HepG2 (cell line): ENCODE measurements around the gene SPN. TPM values are rescaled to one million over a fixed set of nuclear protein-coding genes. Genes with fewer than 3 reads are reported as not detected.

Experiments used
- ATAC-seq: fragments of 200-7000 bp; cut with Tn5 transposase; 3 replicates; pipeline ENCODE4 v1.9.1; 2020; ENCODE audit warnings: mild to moderate bottlenecking, moderate library complexity
- BruUV-seq: library from RNA; stranded (reverse); fragments of 400-500 nt; replicated peaks from 2 replicates; lab custom pipeline; 2021; lab: Mats Ljungman, UMichigan
- CTCF ChIA-PET: fragments of 300-600 bp; formaldehyde crosslinking; extraction: SDS; loops from one replicate; lab custom pipeline; 2021; ENCODE audit warnings: low total read pairs, inconsistent platforms, low intra/inter-chr PET ratio; lab: Yijun Ruan, JAX
- POLR2A ChIA-PET: fragments of 350-600 bp; sonication (Branson Sonifier 250); formaldehyde crosslinking; loops from one replicate; lab custom pipeline; 2020; ENCODE audit warnings: antibody characterized with exemption, inconsistent platforms; lab: Yijun Ruan, JAX
- DNase-seq: peaks from one replicate; pipeline ENCODE4 v3.0.0-alpha.2; 2015; ENCODE audit warnings: low spot score
- FAIRE-seq: peaks from 3 replicates; lab custom pipeline; 2011; peaks lifted over from hg19 to GRCh38; lab: Jason Lieb, UNC
- H2AFZ ChIP-seq: one replicate; pipeline ENCODE4 v1.6.1; 2011; ENCODE audit warnings: low read length, inconsistent platforms
- H3K27ac ChIP-seq: fragments of 300-600 bp; 3 replicates; pipeline ENCODE4 v1.8.0; 2011; ENCODE audit warnings: mixed run types, mild to moderate bottlenecking, mixed read lengths, low read length, inconsistent platforms; ENCODE audit not compliant: insufficient read depth; ENCODE audit errors: extremely low read length
- H3K27me3 ChIP-seq, 2 experiments: fragments of 200-600 bp in 1 of 2; 2 replicates in 1 of 2; 3 replicates in 1 of 2; pipeline versions ENCODE4 v1.6.0 to v1.8.0; 2011; ENCODE audit warnings: low read length in 2 of 2, mild to moderate bottlenecking in 2 of 2, moderate library complexity in 2 of 2, inconsistent platforms in 1 of 2; ENCODE audit not compliant: insufficient read depth in 2 of 2, control insufficient read depth in 1 of 2
- H3K36me3 ChIP-seq, 2 experiments: fragments of 200-600 bp in 1 of 2; replicated peaks in 1 of 2; 2 replicates in 1 of 2; 3 replicates in 1 of 2; pipeline versions ENCODE4 v1.5.1 to v1.8.0; 2011; ENCODE audit warnings: low read length in 2 of 2, inconsistent platforms in 1 of 2; ENCODE audit not compliant: insufficient read depth in 2 of 2, control insufficient read depth in 1 of 2
- H3K4me1 ChIP-seq: 2 replicates; pipeline ENCODE4 v1.5.1; 2012; ENCODE audit warnings: low read length, inconsistent platforms; ENCODE audit not compliant: insufficient read depth
- H3K4me2 ChIP-seq: 2 replicates; pipeline ENCODE4 v1.6.0; 2011; ENCODE audit warnings: low read depth, low read length, inconsistent platforms
- H3K4me3 ChIP-seq, 3 experiments: fragments of 200-600 bp in 1 of 3; sonication (generic), shearing (Covaris generic) in 1 of 3; replicated peaks in 1 of 3; 2 replicates each; pipeline ENCODE4 v1.5.1; 2011 to 2016; ENCODE audit warnings: low read length in 3 of 3, inconsistent platforms in 2 of 3, low read depth in 2 of 3, mild to moderate bottlenecking in 2 of 3, control low read depth in 1 of 3, mixed read lengths in 1 of 3; ENCODE audit not compliant: insufficient read depth in 1 of 3
- H3K79me2 ChIP-seq: one replicate; pipeline ENCODE4 v1.6.1; 2011; ENCODE audit warnings: low read length, inconsistent platforms; ENCODE audit not compliant: insufficient read depth
- H3K9ac ChIP-seq: 2 replicates; pipeline ENCODE4 v1.6.0; 2011; ENCODE audit warnings: mild to moderate bottlenecking, low read depth, low read length, inconsistent platforms; ENCODE audit not compliant: insufficient read depth
- H3K9me3 ChIP-seq: 2 replicates; pipeline ENCODE4 v1.5.1; 2012; ENCODE audit warnings: mild to moderate bottlenecking, low read length
- H4K20me1 ChIP-seq: 2 replicates; pipeline ENCODE4 v1.6.0; 2011; ENCODE audit warnings: inconsistent platforms, mild to moderate bottlenecking, low read length, moderate library complexity; ENCODE audit not compliant: insufficient read depth
- CEBPG ChIP-seq: IDR thresholded peaks from 2 replicates; pipeline ENCODE4 v1.6.1; 2016
- ERF ChIP-seq: IDR thresholded peaks from 2 replicates; pipeline ENCODE4 v1.6.1; 2018; ENCODE audit warnings: missing biosample characterization, missing genetic modification reagents
- FOXJ3 ChIP-seq: sonication (generic); formaldehyde crosslinking; IDR thresholded peaks from 2 replicates; pipeline ENCODE4 v1.4.0; 2020; ENCODE audit warnings: missing genetic modification reagents, mild to moderate bottlenecking, borderline replicate concordance
- HNF4A ChIP-seq: sonication (generic); formaldehyde crosslinking; IDR thresholded peaks from 2 replicates; pipeline ENCODE4 v1.4.0; 2020; ENCODE audit warnings: missing genetic modification reagents
- KLF13 ChIP-seq: sonication (generic); formaldehyde crosslinking; IDR thresholded peaks from 2 replicates; pipeline ENCODE4 v1.4.0; 2020; ENCODE audit warnings: mild to moderate bottlenecking, missing genetic modification reagents
- MEIS1 ChIP-seq: sonication (generic); formaldehyde crosslinking; IDR thresholded peaks from 2 replicates; pipeline ENCODE4 v1.9.0; 2021; ENCODE audit warnings: mild to moderate bottlenecking, missing genetic modification reagents, moderate library complexity, borderline replicate concordance
- NFYC ChIP-seq: IDR thresholded peaks from 2 replicates; pipeline ENCODE4 v1.6.1; 2016; ENCODE audit warnings: missing genetic modification reagents, missing compliant biosample characterization
- PCBP1 ChIP-seq: fragments of 200-400 bp; formaldehyde crosslinking; IDR thresholded peaks from 2 replicates; pipeline ENCODE4 v1.6.1; 2017; ENCODE audit warnings: mild to moderate bottlenecking, low read depth, low read length, borderline replicate concordance
- RAD21 ChIP-seq: fragments of 450-650 bp; formaldehyde crosslinking; IDR thresholded peaks from 2 replicates; pipeline ENCODE4 v1.5.0; 2020; ENCODE audit warnings: mild to moderate bottlenecking
- TOE1 ChIP-seq: sonication (generic); formaldehyde crosslinking; IDR thresholded peaks from 2 replicates; pipeline ENCODE4 v1.4.0; 2020; ENCODE audit warnings: mild to moderate bottlenecking, missing genetic modification reagents
- YEATS4 ChIP-seq: sonication (generic); formaldehyde crosslinking; IDR thresholded peaks from 2 replicates; pipeline ENCODE4 v1.4.0; 2020; ENCODE audit warnings: missing genetic modification reagents, borderline replicate concordance
- ZMYM2 ChIP-seq: sonication (generic); formaldehyde crosslinking; IDR thresholded peaks from 2 replicates; pipeline ENCODE4 v1.8.0; 2022; ENCODE audit warnings: mild to moderate bottlenecking, missing genetic modification reagents
- ZNF335 ChIP-seq: sonication (generic); formaldehyde crosslinking; IDR thresholded peaks from 2 replicates; pipeline ENCODE4 v1.4.0; 2020; ENCODE audit warnings: missing genetic modification reagents
- ZNF672 ChIP-seq: sonication (generic); formaldehyde crosslinking; IDR thresholded peaks from 2 replicates; pipeline ENCODE4 v1.8.1; 2022; ENCODE audit warnings: missing genetic modification reagents
- ZNF737 ChIP-seq: sonication (generic); formaldehyde crosslinking; IDR thresholded peaks from 2 replicates; pipeline ENCODE4 v1.5.0; 2020; ENCODE audit warnings: missing genetic modification reagents, mild to moderate bottlenecking, borderline replicate concordance
- ZNF879 ChIP-seq: sonication (generic); formaldehyde crosslinking; IDR thresholded peaks from 2 replicates; pipeline ENCODE4 v1.8.1; 2023; ENCODE audit warnings: missing genetic modification reagents
- ZSCAN31 ChIP-seq: sonication (generic); formaldehyde crosslinking; IDR thresholded peaks from 2 replicates; pipeline ENCODE4 v1.5.0; 2020; ENCODE audit warnings: low read depth, mild to moderate bottlenecking, missing genetic modification reagents
- WGBS: methylation state at CpG from one replicate; pipeline ENCODE4 v1.1.6; 2017; ENCODE audit warnings: low lambda C conversion rate; 5-methylcytosine and 5-hydroxymethylcytosine counted together
- in situ Hi-C: cut with HindIII; loops from 2 replicates; pipeline ENCODE4 v1.10.0; 2017; ENCODE audit warnings: low pct_unique_long_range_greater_than_20kb; ENCODE audit not compliant: extremely low pct_ligation_motif_present
- intact Hi-C: fragments of 100-400 bp; cut with micrococcal nuclease; formaldehyde crosslinking; loops from one replicate; pipeline ENCODE4 v1.10.0; 2022; ENCODE audit not compliant: unreplicated experiment
- polyA plus RNA-seq, 8 experiments: library from polyadenylated mRNA; depleted of rRNA in 3 of 8; stranded (reverse) in 7 of 8; unstranded in 1 of 8; fragments of >200 nt; fragmentation: Illumina TruSeq in 4 of 8; extraction: Trizol in 4 of 8; gene quantifications; 2 replicates each; pipeline versions ENCODE4 v1.2.1 to v1.2.3, GENCODE V29; 2011 to 2016; ENCODE audit warnings: low read depth in 4 of 8, missing spikeins in 1 of 8, mixed read lengths in 1 of 8; ENCODE audit not compliant: insufficient read depth in 1 of 8
- total RNA-seq, 5 experiments: library from RNA; depleted of rRNA; stranded (reverse); fragments of >200 nt; fragmentation: Illumina TruSeq; extraction: Trizol; gene quantifications; 2 replicates each; pipeline ENCODE4 v1.2.3, GENCODE V29; 2016; ENCODE audit warnings: low read depth in 1 of 5
- TF ChIP-seq, protein P1 (sequence below): sonication (generic); formaldehyde crosslinking; IDR thresholded peaks from 2 replicates; pipeline ENCODE4 v1.4.0; 2020; ENCODE audit warnings: mild to moderate bottlenecking, missing genetic modification reagents

SPN gene
- total and polyA plus RNA-seq, 2 of the 13 experiments (the other 11 are each of a cell fraction or from before 2014, with no cell fraction given), result 0.22 to 1.6 TPM

DNA sequence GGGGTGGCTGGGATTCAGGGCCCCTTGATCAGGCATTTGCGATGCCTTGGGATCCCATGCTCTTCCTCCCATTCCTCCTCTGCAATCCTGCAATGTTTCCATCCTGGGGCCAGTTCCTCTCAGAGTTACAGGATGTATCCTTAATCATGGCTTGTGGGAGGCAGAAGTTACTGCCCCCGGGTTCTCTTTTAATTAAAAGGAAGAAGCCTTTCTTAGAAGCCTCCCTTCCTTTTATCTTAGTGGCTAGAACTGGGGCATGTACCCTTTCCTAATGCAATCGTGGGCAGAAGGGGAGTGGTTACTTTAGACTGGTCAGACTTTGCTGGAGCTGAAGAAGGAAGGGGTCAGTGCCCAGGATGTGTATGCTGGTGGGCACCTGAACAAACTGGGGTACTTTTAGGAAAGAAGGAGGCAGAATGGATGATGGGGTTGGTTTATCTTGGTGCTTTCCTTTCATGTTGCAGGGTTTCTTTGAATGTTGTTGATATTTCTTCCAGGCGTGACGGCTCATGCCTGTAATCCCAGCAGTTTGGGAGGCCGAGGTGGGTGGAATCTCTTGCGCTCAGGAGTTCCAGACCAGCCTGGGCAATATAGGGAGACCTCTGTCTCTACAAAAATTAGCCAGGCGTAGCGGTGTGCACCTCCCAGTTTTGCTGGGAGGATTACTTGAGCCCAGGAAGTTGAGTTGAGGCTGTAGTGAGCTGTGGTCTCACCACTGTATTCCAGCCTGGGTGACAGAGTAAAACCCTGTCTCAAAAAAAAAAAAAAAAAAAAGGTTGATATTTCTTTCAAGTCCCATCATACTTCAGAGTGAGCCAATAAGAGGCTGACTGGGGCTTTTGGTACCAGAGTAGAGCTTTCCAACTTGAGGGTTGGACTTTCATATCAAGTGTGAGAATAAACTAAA, 13.2 kb upstream of the SPN start:
- no peak overlapping the region for H2AFZ ChIP-seq

More for the DNA sequence above, 13.2 kb upstream of the SPN start:
- H4K20me1 ChIP-seq, result no peaks in the 10 kb centered on the region
- no peaks in the 10 kb centered on the region; a peak in 1 of 5 replicates for H3K27me3 ChIP-seq
- H3K79me2 ChIP-seq, result no peaks in the 10 kb centered on the region
- DNase-seq, result no peak
- TF ChIP-seq ZMYM2 (CRISPR knock-in tag), result no peak
- TF ChIP-seq ZNF879 (CRISPR knock-in tag), result no peak
- no peak for TF ChIP-seq FOXJ3 (CRISPR knock-in tag)
- TF ChIP-seq ZSCAN31 (CRISPR knock-in tag), result no peak
- TF ChIP-seq YEATS4 (CRISPR knock-in tag), result no peak
- TF ChIP-seq TOE1 (CRISPR knock-in tag), result no peak
- TF ChIP-seq MEIS1 (CRISPR knock-in tag), result no peak
- no peak for TF ChIP-seq HNF4A (CRISPR knock-in tag)
- no peak for TF ChIP-seq CEBPG (CRISPR knock-in tag)
- TF ChIP-seq PCBP1, result no peak
- no peak for TF ChIP-seq ERF (CRISPR knock-in tag)
- no peak for TF ChIP-seq ZNF672
- TF ChIP-seq, protein P1, sequence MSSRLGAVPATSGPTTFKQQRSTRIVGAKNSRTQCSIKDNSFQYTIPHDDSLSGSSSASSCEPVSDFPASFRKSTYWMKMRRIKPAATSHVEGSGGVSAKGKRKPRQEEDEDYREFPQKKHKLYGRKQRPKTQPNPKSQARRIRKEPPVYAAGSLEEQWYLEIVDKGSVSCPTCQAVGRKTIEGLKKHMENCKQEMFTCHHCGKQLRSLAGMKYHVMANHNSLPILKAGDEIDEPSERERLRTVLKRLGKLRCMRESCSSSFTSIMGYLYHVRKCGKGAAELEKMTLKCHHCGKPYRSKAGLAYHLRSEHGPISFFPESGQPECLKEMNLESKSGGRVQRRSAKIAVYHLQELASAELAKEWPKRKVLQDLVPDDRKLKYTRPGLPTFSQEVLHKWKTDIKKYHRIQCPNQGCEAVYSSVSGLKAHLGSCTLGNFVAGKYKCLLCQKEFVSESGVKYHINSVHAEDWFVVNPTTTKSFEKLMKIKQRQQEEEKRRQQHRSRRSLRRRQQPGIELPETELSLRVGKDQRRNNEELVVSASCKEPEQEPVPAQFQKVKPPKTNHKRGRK (CRISPR knock-in tag), result no peak
- no peak for TF ChIP-seq RAD21 (CRISPR knock-in tag)
- no peak for TF ChIP-seq NFYC
- no peak for TF ChIP-seq KLF13 (CRISPR knock-in tag)
- no peak for TF ChIP-seq ZNF737 (CRISPR knock-in tag)
- TF ChIP-seq ZNF335 (CRISPR knock-in tag), result no peak
- H3K4me3 ChIP-seq, result no peak overlapping the region
- H3K4me1 ChIP-seq, result peaks cover 53% of the 10 kb centered on the region
- H3K9me3 ChIP-seq, result no peaks in the 10 kb centered on the region
- no peaks in the 10 kb centered on the region for H3K36me3 ChIP-seq
- no peak overlapping the region for H3K27ac ChIP-seq
- peak overlapping the region; percentile 14 for H3K4me2 ChIP-seq
- ChIA-PET POLR2A (no interaction called here), CTCF (no interaction called here)
- in situ Hi-C loops, result no loop called here
- no peak for FAIRE-seq
- intact Hi-C loops, result no loop called here
- WGBS, result 39% methylated on average over 9 of the region's 9 CpGs
- BruUV-seq, result no TSS peak
- no peak for ATAC-seq
- H3K9ac ChIP-seq, result no peak overlapping the region
